GM18517 (cell line): Measurements from ENCODE around the gene ALOX15B.

ENCODE experiments used
- ATAC-seq: cut with Tn5 transposase; IDR thresholded peaks from one replicate; pipeline ENCODE4 v1.9.1; 2021; ENCODE audit warnings: mild to moderate bottlenecking, moderate library complexity; ENCODE audit not compliant: unreplicated experiment

Gene ALOX15B

DNA sequence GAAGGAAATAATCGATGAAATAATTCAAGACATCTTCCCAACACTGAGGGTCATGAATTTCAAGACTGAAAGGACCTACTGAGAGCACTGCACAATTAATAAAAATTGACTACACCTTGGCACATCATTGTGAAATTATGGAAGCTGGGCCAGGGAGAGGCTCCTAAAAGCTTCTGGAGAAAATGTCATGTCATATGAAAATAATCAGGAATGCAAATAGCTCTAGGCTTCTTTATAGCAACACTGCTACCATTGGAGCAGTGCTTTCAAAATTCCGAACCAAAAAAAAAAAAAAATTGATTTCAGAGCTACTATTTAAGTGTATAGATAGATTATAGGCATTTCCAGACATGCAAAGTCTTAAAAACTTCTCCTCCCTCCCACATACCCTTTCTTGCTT is 6.4 kb upstream of the ALOX15B start:
- ATAC-seq, result no peak

GRCh38 chr17:8039611-8040168 is 831 bp downstream of the ALOX15B start:
- no peak for ATAC-seq

DNA sequence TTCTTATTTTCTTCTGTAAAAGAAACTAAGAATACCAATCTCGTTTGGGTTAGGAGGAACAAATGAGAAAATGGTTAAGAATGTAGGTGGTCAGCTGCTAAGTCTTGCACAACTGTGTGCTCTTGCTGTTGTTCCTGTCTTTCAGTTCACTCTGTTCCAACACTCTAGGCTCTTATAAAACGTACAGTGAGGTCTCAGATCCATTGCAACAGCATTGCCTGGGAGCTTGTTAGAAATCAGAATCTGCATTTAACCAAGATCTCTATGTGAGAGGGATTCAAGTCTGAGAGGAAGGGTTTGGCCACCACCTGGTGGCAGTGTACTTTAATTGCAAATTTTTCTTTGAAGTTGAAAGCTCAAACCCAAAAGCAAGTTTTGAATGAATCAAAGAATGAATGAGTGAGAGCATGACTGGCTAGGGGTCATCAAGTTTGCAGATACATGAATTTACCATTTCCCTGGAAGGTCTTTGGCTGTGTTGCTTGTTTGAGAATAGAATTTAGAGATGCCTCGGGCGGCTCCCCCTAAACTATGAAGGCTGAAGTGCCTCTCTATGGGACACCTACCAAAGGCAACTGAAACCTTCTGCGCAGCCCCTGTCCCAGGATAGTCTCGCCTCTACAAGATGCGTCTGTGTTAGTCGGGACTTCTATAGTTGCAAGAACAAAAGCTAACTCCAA is 2.5 kb downstream of the ALOX15B start:
- ATAC-seq, result no peak

DNA sequence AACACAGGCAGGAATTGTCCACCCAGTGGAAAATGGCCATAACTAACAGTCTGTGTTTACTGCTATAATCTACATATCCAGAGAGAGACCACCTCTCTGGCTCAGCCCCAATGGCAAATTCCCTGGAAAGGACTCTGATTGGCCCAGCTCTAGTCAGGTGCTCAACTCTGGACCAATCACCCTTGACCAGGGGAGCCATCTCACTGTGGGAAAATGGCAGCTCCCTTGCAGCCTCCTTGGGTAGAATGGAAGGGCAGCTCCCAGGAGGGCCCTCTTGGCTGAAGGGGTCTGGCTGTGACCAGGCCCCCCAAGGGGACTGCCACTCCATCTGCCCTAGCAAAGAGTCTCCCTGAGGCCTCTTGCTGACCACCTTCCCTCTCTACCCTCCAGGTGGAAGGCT is 3.1 kb downstream of the ALOX15B start:
- no peak for ATAC-seq

GRCh38 chr17:8044819-8045810 is 6.3 kb downstream of the ALOX15B start:
- ATAC-seq, result no peak

GRCh38 chr17:8046306-8046928 is 7.6 kb downstream of the ALOX15B start:
- ATAC-seq, result no peak

DNA sequence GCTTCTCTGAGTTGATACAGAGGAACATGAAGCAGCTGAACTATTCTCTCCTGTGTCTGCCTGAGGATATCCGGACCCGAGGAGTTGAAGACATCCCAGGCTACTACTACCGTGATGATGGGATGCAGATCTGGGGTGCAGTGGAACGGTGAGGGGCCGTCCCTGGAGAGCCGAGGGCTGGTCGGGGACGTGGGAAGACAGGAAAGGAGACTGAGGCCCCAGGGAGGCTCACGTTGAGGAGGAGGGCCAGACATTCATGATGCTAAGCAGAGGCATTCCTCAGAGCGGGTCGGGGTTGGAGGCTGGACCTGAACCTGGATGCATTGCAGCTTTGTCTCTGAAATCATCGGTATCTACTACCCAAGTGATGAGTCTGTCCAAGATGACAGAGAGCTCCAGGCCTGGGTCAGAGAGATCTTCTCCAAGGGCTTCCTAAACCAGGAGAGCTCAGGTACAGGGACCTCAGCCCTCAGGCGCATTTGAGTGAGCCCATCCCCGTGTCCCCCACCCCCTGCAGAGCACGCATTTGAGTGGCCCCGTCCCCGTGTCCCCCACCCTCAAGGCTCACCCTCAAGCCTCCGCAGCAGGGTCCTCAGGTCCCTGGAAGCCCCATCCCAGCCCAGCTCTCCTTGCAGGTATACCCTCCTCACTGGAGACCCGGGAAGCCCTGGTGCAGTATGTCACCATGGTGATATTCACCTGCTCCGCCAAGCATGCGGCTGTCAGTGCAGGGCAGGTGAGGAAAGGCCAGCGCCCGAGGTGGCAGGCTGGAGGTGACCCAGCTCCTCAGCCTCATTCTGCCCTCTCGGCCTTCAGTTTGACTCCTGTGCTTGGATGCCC is 8.3 kb downstream of the ALOX15B start:
- ATAC-seq, result no peak

- ATAC-seq, result no peak
Measured at GRCh38 chr17:8047769-8048110, 8.9 kb downstream of the ALOX15B start.

- ATAC-seq, result no peak
Measured at GRCh38 chr17:8048236-8048635, 9.4 kb downstream of the ALOX15B start.

DNA sequence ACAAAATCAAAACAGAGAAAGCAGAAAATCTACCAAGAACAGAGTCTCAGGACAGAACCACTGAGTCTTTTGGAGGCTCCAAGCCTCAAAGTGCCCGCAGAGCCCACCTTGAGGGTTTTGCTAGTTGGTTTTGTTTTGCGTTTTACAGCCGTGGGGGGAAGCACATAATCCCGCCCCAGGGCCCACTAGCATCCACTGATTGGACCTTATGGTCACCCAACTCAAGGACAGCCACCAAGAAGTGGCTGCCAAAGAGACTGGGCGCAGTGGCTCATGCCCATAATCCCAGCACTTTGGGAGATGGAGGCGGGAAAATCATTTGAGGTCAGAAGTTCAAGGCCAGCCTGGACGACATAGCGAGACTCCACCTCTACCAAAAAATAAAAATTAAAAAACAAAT is 9.9 kb downstream of the ALOX15B start:
- no peak for ATAC-seq

- ATAC-seq, result no peak
Measured at GRCh38 chr17:8051831-8052230, 13.0 kb downstream of the ALOX15B start.

DNA sequence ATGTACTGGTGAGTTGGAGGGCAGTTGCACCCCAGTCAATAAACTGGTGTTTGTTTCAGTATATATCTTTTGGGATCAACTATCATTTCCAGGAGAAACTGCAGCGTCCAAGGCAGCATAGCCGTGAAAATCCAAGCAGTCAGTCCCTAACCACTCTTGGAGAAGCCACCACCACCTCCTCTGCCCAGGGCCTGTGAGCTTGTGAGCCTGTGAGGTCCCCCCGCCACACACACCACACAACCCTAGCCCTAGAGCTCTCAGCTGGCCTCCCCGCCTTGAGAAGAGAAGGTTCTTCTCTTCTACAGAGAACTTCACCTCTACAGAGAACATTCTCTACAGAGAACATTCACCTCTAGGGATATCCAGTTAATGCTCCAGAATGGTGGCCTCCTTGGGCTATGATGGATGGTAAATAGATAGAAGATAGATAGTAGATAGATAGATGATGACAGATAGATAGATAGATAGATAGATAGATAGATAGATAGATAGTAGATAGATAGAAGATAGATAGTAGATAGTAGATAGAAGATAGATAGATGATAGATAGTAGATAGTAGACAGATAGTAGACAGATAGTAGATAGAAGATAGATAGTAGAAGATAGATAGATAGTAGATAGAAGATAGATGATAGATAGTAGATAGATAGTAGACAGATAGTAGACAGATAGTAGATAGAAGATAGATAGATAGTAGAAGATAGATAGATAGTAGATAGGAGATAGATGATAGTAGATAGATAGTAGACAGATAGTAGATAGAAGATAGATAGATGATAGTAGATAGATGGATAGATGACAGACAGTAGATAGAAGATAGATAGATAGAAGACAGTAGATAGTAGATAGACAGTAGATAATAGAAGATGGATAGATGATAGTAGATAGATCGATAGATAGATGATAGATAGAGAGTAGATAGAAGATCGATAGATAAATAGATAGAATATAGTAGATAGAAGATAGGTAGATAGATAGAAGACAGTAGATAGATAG is 13.7 kb downstream of the ALOX15B start:
- no peak for ATAC-seq

DNA sequence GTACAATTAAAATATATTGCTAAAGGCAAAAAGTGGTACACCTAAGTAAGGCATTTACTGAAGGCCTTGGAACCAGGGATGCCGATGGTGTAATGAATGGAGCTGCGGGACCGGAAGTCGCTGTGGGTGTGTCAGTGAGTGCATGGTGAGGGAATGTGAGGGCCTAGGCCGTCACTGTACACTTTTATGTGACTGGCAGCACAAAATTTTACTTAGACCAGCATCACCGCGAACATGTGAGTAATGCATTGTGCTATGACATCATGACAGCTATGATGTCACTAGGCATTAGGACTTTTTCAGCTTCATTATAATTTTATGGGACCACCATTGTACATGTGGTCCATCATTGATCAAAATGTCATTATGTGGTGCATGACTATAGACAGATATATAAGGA is 14.7 kb downstream of the ALOX15B start:
- no peak for ATAC-seq

DNA sequence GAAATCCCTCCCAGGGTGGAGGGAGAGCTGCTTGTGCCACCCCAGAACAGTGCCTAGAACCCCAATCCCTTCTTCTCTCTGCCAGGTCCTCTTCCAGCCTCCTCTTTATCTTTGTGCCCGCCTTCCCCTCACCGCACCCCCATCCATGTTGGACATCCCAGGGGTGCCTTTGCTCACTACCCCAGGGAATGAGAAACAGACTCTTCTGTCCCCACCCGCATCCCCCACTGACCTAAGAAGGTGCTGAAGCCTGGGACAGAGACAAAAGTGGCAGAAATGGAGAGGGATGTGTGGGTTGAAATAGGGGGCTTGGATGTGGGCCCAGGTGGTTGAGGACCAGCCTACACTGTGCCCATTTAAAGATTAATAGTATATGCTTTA is 17.0 kb downstream of the ALOX15B start:
- no peak for ATAC-seq

- no peak for ATAC-seq
Measured at GRCh38 chr17:8056232-8056975, 17.5 kb downstream of the ALOX15B start.

DNA sequence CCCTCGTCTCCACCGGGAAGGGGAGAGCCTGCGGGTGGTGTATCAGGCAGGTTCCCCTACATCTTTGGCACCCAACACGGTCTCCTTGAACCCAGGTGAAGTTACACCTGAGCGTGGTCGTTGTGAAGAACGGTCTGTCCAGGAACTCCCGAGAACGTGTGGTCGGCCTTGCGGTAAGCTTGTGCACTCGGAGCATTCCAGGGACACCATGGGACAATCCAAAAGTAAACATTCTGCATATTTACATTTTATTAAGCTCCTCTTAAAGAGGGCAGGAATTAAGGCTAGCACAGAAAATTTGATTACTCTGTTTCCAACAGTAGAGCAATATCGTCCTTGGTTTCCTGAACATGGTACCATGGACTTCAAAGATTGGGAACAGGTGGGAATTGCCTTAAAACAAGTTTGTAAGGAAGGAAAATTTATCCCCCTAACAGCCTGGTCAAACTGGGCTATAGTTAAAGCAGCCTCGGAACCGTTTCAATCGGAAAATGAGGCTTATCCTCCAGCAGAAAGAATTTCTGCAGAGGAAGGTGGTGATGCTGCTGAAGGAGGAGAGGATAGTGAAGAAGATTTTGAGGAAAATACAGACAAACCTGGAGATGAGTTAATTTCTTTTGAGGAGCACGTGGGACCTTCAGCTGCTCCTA is 18.2 kb downstream of the ALOX15B start:
- ATAC-seq, result no peak

DNA sequence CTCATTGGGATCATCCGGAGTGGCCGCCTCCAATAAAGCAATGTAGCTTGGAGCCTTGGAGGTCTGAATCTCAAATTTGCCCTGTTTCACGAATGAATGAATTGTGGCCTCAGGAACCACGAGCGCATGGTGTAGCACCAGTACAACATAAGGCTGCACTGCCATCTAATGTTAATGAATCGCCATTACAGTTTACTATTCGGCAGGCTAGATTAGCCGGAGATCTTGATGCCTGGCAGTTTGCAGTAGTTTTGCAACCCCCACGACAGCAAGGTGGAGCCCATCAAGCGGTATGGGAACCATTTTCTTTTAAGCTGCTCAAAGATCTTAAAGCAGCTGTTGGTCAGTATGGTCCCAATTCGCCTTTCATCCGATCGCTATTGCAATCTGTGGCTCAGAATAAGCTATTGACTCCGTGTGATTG is 18.8 kb downstream of the ALOX15B start:
- no peak for ATAC-seq

- ATAC-seq, result no peak
Measured at GRCh38 chr17:8059131-8059530, 20.3 kb downstream of the ALOX15B start.
